H9 (cell line): ENCODE results near the gene MYLK. TPM values are rescaled to one million over a fixed set of nuclear protein-coding genes. Genes with fewer than 3 reads are reported as not detected.

Experiments used
- DNase-seq: peaks from one replicate; pipeline ENCODE4 v3.0.0-alpha.2; 2017
- H2AFZ ChIP-seq: one replicate; pipeline ENCODE4 v1.6.1; 2013; ENCODE audit warnings: mild to moderate bottlenecking, low read length, control low read depth, moderate library complexity
- H2AK5ac ChIP-seq: 2 replicates; pipeline ENCODE4 v1.6.1; 2013; ENCODE audit warnings: low read length, control low read depth, mixed read lengths; ENCODE audit not compliant: insufficient read length
- H2BK120ac ChIP-seq: one replicate; pipeline ENCODE4 v1.6.1; 2013; ENCODE audit warnings: low read depth, mild to moderate bottlenecking, low read length, control low read depth, inconsistent platforms; ENCODE audit not compliant: poor library complexity, severe bottlenecking
- H2BK12ac ChIP-seq: 2 replicates; pipeline ENCODE4 v1.6.1; 2013; ENCODE audit warnings: low read length, control low read depth, mixed read lengths, low read depth; ENCODE audit not compliant: insufficient read length
- H2BK15ac ChIP-seq: 2 replicates; pipeline ENCODE4 v1.6.1; 2013; ENCODE audit warnings: low read depth, low read length, control low read depth
- H2BK20ac ChIP-seq: one replicate; pipeline ENCODE4 v1.6.1; 2013; ENCODE audit warnings: low read depth, mild to moderate bottlenecking, low read length, control low read depth, inconsistent platforms; ENCODE audit not compliant: poor library complexity, severe bottlenecking
- H2BK5ac ChIP-seq: 2 replicates; pipeline ENCODE4 v1.6.1; 2013; ENCODE audit warnings: low read length, control low read depth, mixed read lengths; ENCODE audit not compliant: insufficient read length
- H3K14ac ChIP-seq: 2 replicates; pipeline ENCODE4 v1.6.1; 2013; ENCODE audit warnings: low read length, control low read depth; ENCODE audit not compliant: insufficient read depth
- H3K18ac ChIP-seq: 2 replicates; pipeline ENCODE4 v1.6.1; 2013; ENCODE audit warnings: low read depth, mild to moderate bottlenecking, mixed read lengths, low read length, control low read depth; ENCODE audit not compliant: insufficient read length
- H3K23ac ChIP-seq: 2 replicates; pipeline ENCODE4 v1.6.1; 2013; ENCODE audit warnings: low read length, control low read depth, mixed read lengths, low read depth; ENCODE audit not compliant: insufficient read length
- H3K23me2 ChIP-seq: 2 replicates; pipeline ENCODE4 v1.6.1; 2013; ENCODE audit warnings: low read depth, mild to moderate bottlenecking, mixed read lengths, low read length, control low read depth; ENCODE audit not compliant: insufficient read length, poor library complexity, severe bottlenecking
- H3K27ac ChIP-seq: 2 replicates; pipeline ENCODE4 v1.5.1; 2013; ENCODE audit warnings: low read length, control low read depth, mixed read lengths, low read depth; ENCODE audit not compliant: insufficient read length
- H3K27me3 ChIP-seq: 2 replicates; pipeline ENCODE4 v1.6.1; 2013; ENCODE audit warnings: low read length, control low read depth, inconsistent platforms; ENCODE audit not compliant: insufficient read depth
- H3K4ac ChIP-seq: 2 replicates; pipeline ENCODE4 v1.6.1; 2013; ENCODE audit warnings: low read depth, mild to moderate bottlenecking, control low read depth, inconsistent platforms, low read length, moderate library complexity
- H3K4me1 ChIP-seq: 2 replicates; pipeline ENCODE4 v1.6.1; 2013; ENCODE audit warnings: low read length, control low read depth, inconsistent platforms; ENCODE audit not compliant: insufficient read depth
- H3K4me2 ChIP-seq: 2 replicates; pipeline ENCODE4 v1.6.1; 2013; ENCODE audit warnings: low read length, control low read depth, mixed read lengths; ENCODE audit not compliant: insufficient read length, insufficient read depth
- H3K56ac ChIP-seq: 2 replicates; pipeline ENCODE4 v1.6.1; 2013; ENCODE audit warnings: low read depth, mild to moderate bottlenecking, mixed read lengths, low read length, control low read depth; ENCODE audit not compliant: insufficient read length
- H3K79me1 ChIP-seq: 2 replicates; pipeline ENCODE4 v1.6.1; 2013; ENCODE audit warnings: low read depth, mild to moderate bottlenecking, moderate library complexity, low read length, control low read depth, inconsistent platforms; ENCODE audit not compliant: insufficient read depth, poor library complexity, severe bottlenecking
- H3K79me2 ChIP-seq: 2 replicates; pipeline ENCODE4 v1.6.1; 2013; ENCODE audit warnings: low read length, control low read depth, inconsistent platforms; ENCODE audit not compliant: insufficient read depth
- H3K9ac ChIP-seq: 2 replicates; pipeline ENCODE4 v1.6.1; 2013; ENCODE audit warnings: low read length, control low read depth, mixed read lengths; ENCODE audit not compliant: insufficient read length; ENCODE audit errors: extremely low read depth
- H3K9me3 ChIP-seq: one replicate; pipeline ENCODE4 v1.6.1; 2013; ENCODE audit warnings: low read depth, low read length, inconsistent platforms; ENCODE audit not compliant: control insufficient read depth
- H3T11ph ChIP-seq: one replicate; pipeline ENCODE4 v1.6.1; 2013; ENCODE audit warnings: mild to moderate bottlenecking, low read length, control low read depth, inconsistent platforms
- H4K20me1 ChIP-seq: one replicate; pipeline ENCODE4 v1.6.1; 2013; ENCODE audit not compliant: control insufficient read depth, insufficient read length, insufficient read depth
- H4K5ac ChIP-seq: 2 replicates; pipeline ENCODE4 v1.6.1; 2013; ENCODE audit warnings: low read depth, mild to moderate bottlenecking, mixed read lengths, low read length, control low read depth; ENCODE audit not compliant: insufficient read length
- H4K8ac ChIP-seq: replicated peaks from 2 replicates; pipeline ENCODE4 v1.6.1; 2013; ENCODE audit warnings: low read length, control low read depth, mixed read lengths, low read depth; ENCODE audit not compliant: insufficient read length
- H4K91ac ChIP-seq: 2 replicates; pipeline ENCODE4 v1.6.1; 2013; ENCODE audit warnings: low read depth, mild to moderate bottlenecking, moderate library complexity, mixed read lengths, low read length, control low read depth; ENCODE audit not compliant: insufficient read length
- H3K27ac Mint-ChIP-seq, 3 experiments: 2 replicates in 2 of 3; 3 replicates in 1 of 3; pipeline ENCODE4 v1.8.0; 2020 to 2021; ENCODE audit warnings: mixed read lengths in 3 of 3, mild to moderate bottlenecking in 1 of 3, moderate library complexity in 1 of 3
- H3K27me3 Mint-ChIP-seq: 2 replicates; pipeline ENCODE4 v1.8.0; 2021; ENCODE audit warnings: low read depth, mild to moderate bottlenecking, moderate library complexity, mixed read lengths
- H3K36me3 Mint-ChIP-seq, 3 experiments: 2 replicates in 2 of 3; 3 replicates in 1 of 3; pipeline ENCODE4 v1.8.0; 2020 to 2021; ENCODE audit warnings: low read depth in 3 of 3, mixed read lengths in 3 of 3; ENCODE audit not compliant: insufficient read depth in 1 of 3
- H3K4me1 Mint-ChIP-seq, 2 experiments: 2 replicates each; pipeline ENCODE4 v1.8.0; 2020; ENCODE audit warnings: mixed read lengths in 2 of 2
- H3K4me3 Mint-ChIP-seq, 2 experiments: 2 replicates in 1 of 2; 3 replicates in 1 of 2; pipeline ENCODE4 v1.8.0; 2020 to 2021; ENCODE audit warnings: mild to moderate bottlenecking in 2 of 2, mixed read lengths in 2 of 2, moderate library complexity in 1 of 2
- H3K9me3 Mint-ChIP-seq, 2 experiments: 2 replicates in 1 of 2; 3 replicates in 1 of 2; pipeline ENCODE4 v1.8.0; 2020; ENCODE audit warnings: mild to moderate bottlenecking in 2 of 2, mixed read lengths in 2 of 2, moderate library complexity in 1 of 2
- CTCF ChIP-seq: fragments of 200-600 bp; sonication (generic); conservative IDR thresholded peaks from 3 replicates; pipeline ENCODE4 v1.8.0; 2021; ENCODE audit warnings: antibody characterized with exemption, mild to moderate bottlenecking
- WGBS: extraction: QIAGEN DNeasy Blood & Tissue Kit; methylation state at CpG from one replicate; pipeline ENCODE4 v1.1.7; 2013; ENCODE audit warnings: missing lambda C conversion rate, low lambda C conversion rate, mixed read lengths; ENCODE audit not compliant: insufficient read length; ENCODE audit errors: extremely low coverage; 5-methylcytosine and 5-hydroxymethylcytosine counted together
- total RNA-seq: library from RNA; stranded (reverse); gene quantifications from 2 replicates; pipeline ENCODE4 v1.2.1, GENCODE V29; 2021

Gene MYLK
- total RNA-seq, 1 experiment from 2014 or later: 10.1 TPM

GRCh38 chr3:123655400-123655799 is 228.7 kb downstream of the MYLK start:
- WGBS: no CpG with 5 or more reads among the region's 2 CpGs
- no peak overlapping the region for H3K27ac Mint-ChIP-seq

More at GRCh38 chr3:123655400-123655799, 228.7 kb downstream of the MYLK start:
- Mint-ChIP-seq H3K27me3 (no peaks in the 10 kb centered on the region; the same call in 1 of the 2 replicates), H3K4me1 (peaks cover 15 to 18% of the 10 kb centered on the region in 2 experiments), H3K36me3 (peaks cover 9 to 19% (median 18%) of the 10 kb centered on the region in 3 experiments), H3K9me3 (peaks cover 7 to 8% of the 10 kb centered on the region in 2 experiments), H3K4me3 (no peak overlapping the region)
- Histone ChIP-seq H3K79me1 (no peaks in the 10 kb centered on the region), H3K79me2 (no peaks in the 10 kb centered on the region), H2BK5ac (no peak overlapping the region), H3K14ac (no peak overlapping the region), H3K27me3 (no peaks in the 10 kb centered on the region), H3K9ac (no peak overlapping the region), H3K27ac (no peak overlapping the region), H3T11ph (no peak overlapping the region), H3K9me3 (peaks cover 6% of the 10 kb centered on the region), H2AFZ (no peak overlapping the region), H3K23ac (no peak overlapping the region), H2AK5ac (no peak overlapping the region), H3K4me1 (no peaks in the 10 kb centered on the region; the same call in 1 of the 2 replicates), H3K23me2 (no peaks in the 10 kb centered on the region), H4K8ac (no peak overlapping the region), H3K18ac (no peak overlapping the region), H4K20me1 (no peaks in the 10 kb centered on the region), H4K5ac (no peak overlapping the region), H3K56ac (no peak overlapping the region), H2BK12ac (no peak overlapping the region), H4K91ac (no peak overlapping the region), H3K4me2 (no peak overlapping the region), H3K4ac (no peak overlapping the region), H2BK20ac (no peak overlapping the region), H2BK15ac (no peak overlapping the region), H2BK120ac (no peak overlapping the region)
- no peak for TF ChIP-seq CTCF
- no peak for DNase-seq
